GM21381 (cell line): Measurements from ENCODE around the gene NKD2.
"Not testable (repeated sequence)": the region's sequence is repeated elsewhere in the genome, so short reads cannot be mapped to it uniquely, and the experiment has no call there.

Experiments used
- ATAC-seq: cut with Tn5 transposase; IDR thresholded peaks from one replicate; pipeline ENCODE4 v1.9.1; 2021; ENCODE audit warnings: mild to moderate bottlenecking, moderate library complexity; ENCODE audit not compliant: unreplicated experiment

The NKD2 gene

GRCh38 chr5:1067141-1068121 is 58.8 kb downstream of the NKD2 start:
- ATAC-seq, result no peak

GRCh38 chr5:1068204-1068894 is 59.7 kb downstream of the NKD2 start:
- no peak for ATAC-seq

DNA sequence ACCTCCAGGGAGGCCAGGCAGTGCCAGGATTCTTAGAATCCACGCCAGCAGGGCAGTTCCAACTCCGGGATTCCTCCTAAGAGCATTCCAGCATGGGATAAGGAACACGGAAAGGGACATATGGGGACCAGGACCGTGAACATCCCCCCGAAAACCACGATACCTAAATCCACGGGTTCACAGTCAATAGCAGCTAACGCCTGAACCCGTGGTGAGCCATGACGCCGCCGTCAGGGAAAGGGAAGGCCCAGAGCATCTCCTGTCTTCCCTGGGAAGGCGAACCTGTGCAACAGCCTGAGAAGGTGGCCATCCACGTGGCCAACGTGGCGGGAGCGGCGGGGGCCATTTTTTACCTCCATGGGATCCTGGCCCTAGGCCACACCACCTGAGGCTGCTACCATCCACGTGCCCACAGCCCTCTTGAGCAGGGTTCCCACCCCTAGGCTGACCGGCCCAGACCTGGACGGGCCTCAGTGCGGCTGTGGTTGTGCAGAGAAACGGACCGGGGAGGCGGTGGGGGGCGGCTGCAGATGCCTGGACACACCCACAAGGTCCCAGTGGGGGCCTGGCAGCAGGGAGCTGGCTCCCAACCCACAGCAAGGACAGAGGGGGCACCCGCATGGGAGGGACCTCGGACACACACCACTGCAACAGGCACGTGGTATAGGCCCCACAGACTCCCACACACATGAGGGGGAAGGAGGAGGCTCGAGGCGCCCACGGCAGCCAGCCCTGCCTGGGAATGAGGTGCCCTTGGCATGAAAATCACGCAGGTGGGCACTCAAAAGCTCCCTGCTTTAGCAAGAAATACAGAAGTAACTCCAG is 60.5 kb downstream of the NKD2 start:
- ATAC-seq, result no peak

GRCh38 chr5:1069720-1070088 is 61.1 kb downstream of the NKD2 start:
- no peak for ATAC-seq

DNA sequence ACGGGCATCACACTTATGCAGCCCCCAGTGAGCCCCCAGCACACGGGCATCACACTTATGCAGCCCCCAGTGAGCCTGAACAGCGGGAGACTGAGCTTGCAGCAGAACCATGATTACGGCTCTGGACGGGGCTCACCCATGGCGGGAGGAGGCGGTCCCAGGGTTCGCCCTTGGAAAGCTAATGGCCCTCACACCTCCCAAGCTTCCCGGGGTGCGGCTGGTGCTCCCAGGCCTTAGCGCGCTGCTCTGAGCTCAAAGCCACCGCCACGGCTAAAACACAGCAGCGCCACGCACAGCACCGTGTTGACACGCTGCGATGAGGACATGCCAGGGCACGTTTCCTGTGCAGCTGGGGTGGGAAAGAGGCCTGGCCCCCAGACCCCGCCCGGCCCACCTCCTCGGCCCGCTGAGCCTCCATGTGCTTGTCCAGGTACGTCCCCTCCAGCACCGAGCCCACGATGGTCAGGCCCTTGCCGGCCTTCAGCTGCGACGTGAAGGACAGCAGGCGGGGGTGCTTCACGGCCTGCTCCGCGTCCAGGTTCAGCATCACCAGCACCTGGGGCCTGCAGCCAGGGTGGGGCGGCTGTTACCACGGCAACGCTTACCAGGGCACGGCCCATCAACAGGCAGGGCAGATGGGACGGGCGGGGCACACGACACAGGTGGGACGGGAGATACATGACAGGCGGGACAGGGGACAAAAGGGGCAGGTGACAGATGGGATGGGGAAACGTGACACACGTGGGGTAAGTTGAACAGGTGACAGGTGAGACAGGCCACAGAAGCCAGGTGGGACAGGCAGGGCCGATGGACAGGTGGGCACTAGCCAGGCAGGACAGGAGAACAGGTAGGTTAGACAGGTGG is 64.9 kb downstream of the NKD2 start:
- ATAC-seq, result no peak

- ATAC-seq, result no peak
Measured at GRCh38 chr5:1074226-1074625, 65.6 kb downstream of the NKD2 start.

- no peak for ATAC-seq
Measured at GRCh38 chr5:1074816-1075554, 66.4 kb downstream of the NKD2 start.

- ATAC-seq, result no peak
Measured at GRCh38 chr5:1075555-1075881, 66.9 kb downstream of the NKD2 start.

GRCh38 chr5:1075931-1076330 is 67.3 kb downstream of the NKD2 start:
- no peak for ATAC-seq

- ATAC-seq, result no peak
Measured at GRCh38 chr5:1076406-1076805, 67.8 kb downstream of the NKD2 start.

DNA sequence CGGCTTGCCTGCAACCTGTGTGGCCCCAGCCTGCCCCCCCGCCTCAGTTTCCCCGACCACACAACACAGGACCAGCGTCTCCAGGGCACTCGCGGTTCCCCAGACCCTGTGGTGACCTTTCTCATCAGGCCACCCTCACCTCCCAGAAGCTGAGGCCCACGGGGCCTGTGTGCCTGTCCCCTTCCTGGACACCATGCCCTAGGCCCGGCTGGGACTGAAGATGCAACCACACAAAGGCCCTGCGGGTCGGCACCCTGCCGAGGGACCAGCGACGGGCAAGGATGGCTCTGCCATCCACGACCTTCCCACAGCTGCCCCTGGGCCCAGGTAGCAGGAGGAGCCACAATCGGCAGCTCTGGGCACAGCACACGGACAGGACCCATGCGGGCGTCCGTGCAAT is 68.4 kb downstream of the NKD2 start:
- no peak for ATAC-seq

GRCh38 chr5:1077491-1078020 is 69.0 kb downstream of the NKD2 start:
- ATAC-seq, result no peak

GRCh38 chr5:1078206-1078605 is 69.6 kb downstream of the NKD2 start:
- ATAC-seq, result no peak

GRCh38 chr5:1078851-1079250 is 70.2 kb downstream of the NKD2 start:
- no peak for ATAC-seq

- ATAC-seq, result no peak
Measured at GRCh38 chr5:1079486-1079885, 70.9 kb downstream of the NKD2 start.

DNA sequence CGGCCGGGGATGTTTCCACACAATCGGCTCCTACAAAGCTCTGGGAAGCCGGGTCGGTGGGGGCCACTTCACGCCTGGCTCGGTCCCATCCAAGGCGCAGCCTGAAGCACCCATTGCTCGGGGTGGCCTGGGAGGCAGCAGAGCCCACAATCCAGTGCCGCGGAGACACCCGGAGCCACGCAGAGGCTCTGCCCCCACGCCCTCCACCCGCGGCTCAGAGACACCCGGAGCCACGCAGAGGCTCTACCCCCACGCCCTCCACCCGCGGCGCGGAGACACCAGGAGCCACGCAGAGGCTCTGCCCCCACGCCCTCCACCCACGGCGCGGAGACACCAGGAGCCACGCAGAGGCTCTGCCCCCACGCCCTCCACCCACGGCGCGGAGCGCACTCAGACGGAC is 71.4 kb downstream of the NKD2 start:
- no peak for ATAC-seq

- ATAC-seq, result no peak
Measured at GRCh38 chr5:1080432-1080831, 71.8 kb downstream of the NKD2 start.

DNA sequence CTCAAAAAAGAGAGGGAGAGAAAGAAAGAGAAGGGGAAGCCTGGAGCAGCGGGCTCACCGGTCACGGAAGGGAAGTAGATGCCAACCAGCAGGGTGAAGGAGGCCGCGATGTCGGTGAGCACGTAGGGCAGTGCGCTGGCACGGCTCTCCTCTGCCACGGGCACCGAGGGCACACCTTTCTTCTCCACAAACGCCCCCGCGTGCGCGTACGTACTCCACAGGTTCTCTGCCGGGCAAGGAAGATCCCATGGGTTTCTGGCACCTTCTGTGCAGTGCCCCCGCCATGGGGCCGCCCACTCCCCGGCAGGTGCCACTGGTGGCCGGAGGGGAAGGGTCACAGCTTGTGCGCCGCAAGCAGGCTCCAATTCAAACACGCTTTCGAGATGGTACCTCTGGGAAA is 72.9 kb downstream of the NKD2 start:
- ATAC-seq, result no peak

DNA sequence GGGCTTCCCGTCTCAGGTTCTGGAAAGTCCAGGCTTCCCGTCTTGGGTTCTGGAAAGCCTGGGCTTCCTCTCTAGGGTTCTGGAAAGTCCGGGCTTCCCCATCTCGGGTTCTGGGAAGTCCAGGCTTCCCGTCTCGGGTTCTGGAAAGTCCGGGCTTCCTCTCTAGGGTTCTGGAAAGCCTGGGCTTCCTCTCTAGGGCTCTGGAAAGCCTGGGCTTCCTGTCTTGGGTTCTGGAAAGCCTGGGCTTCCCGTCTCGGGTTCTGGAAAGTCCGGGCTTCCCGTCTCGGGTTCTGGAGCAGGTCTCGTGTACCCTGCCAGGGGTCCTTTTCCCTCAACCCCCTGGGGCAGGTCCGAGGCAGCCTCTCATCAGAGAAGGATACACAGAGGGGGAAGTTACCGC is 74.4 kb downstream of the NKD2 start:
- ATAC-seq, result not testable (repeated sequence)
